OCI-M2 (cell line): ENCODE measurements around the gene SMYD5.

ENCODE experiments used
- DNase-seq: peaks from one replicate; lab custom pipeline; 2025; ENCODE audit not compliant: unreplicated experiment; lab: John Stamatoyannopoulos, UW

SMYD5 gene

DNA sequence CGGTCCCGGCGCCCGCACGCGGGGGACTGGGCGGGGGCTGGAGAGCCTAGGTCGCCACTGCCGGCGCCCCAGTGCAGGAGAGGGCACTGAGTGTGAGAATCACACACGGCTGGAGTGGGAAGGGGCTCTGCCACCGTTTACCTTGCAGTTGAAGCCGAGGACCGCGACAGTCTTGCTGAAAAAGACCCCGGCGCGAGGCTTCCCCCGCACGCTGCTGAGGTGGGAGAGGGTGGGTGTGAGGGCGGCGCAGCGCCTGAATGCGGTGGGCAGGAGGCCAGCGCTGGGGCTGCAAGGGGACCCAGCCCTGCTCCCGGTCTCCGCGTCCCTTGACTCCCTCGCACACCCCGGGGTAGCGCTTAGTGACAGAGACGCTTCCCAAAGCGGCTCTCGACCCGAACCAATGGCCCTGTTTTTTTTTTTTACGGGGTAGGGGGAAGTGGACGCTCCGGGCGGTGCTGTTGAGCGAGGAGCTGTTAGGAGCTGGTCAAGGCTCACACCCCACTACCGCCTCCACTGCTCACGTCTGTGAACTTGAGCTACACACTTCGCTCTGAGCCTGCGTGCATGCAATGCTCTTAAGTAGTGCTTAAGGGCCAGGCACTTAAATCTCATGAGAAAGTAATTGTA is 10.9 kb upstream of the SMYD5 start:
- DNase-seq, result no peak

DNA sequence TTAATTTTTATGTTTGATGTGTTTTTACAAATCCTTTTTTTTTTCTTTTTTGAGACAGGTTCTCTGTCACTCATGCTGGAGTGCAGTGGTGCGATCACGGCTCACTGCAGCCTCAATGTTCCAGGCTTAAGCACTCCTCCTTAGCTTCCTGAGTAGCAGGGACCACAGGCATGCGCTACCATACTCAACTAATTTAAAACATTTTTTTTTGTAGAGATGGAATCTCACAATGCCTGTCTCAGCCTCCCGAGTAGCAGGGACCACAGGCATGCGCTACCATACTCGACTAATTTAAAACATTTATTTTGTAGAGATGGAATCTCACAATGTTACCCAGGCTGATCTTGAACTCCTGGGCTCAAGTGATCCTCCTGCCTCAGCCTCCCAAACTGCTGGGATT is 8.4 kb upstream of the SMYD5 start:
- DNase-seq, result no peak

- DNase-seq, result no peak
Observed at GRCh38 chr2:73208258-73208657, 5.8 kb upstream of the SMYD5 start.

GRCh38 chr2:73210019-73210418 is 4.0 kb upstream of the SMYD5 start:
- DNase-seq, result no peak

GRCh38 chr2:73210696-73211095 is 3.3 kb upstream of the SMYD5 start:
- DNase-seq, result no peak

GRCh38 chr2:73212098-73212447 is 2.0 kb upstream of the SMYD5 start:
- DNase-seq, result no peak

- peak; percentile 18 for DNase-seq
Observed at GRCh38 chr2:73212448-73213176, 1.4 kb upstream of the SMYD5 start.

- no peak for DNase-seq
Observed at GRCh38 chr2:73215254-73215653, 1.2 kb downstream of the SMYD5 start.

DNA sequence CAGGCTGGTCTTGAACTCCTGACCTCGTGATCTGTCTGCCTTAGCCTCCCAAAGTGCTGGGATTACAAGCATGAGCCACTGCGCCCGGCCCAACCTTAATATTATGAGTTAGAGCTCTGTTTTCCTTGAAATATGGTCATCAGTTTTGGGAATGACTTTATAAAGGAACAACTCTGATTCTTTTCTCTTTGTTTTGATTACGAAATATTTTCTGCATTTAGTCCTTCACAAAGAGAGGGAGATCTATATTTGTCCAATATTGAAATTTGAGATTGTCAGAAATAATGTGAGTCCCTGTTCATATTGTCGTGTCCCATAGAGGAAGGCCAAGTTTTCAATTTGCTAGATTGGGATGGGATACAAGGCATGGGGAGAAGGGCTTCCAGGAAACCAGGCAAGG is 3.1 kb downstream of the SMYD5 start:
- no peak for DNase-seq

DNA sequence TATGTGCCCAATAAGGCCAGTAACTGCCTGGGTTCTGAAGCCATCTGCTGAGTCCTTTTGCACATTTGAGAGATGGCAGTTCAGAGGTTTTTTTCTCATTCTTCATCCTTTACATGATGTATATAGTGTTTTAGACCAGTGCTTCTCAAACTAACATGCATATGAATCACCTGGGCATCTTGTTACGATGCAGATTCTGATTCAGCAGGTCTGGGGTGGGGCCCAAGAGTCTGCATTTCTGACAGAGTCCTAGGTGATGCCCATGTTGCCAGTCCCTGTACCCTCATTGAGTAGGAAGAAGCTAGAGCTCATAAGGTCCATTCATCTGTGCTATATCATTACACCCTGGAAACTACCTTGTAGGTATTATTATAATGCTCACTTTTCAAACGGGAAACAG is 3.8 kb downstream of the SMYD5 start:
- DNase-seq, result no peak

- no peak for DNase-seq
Observed at GRCh38 chr2:73218298-73218697, 4.3 kb downstream of the SMYD5 start.

- DNase-seq, result no peak
Observed at GRCh38 chr2:73223821-73224220, 9.8 kb downstream of the SMYD5 start.

DNA sequence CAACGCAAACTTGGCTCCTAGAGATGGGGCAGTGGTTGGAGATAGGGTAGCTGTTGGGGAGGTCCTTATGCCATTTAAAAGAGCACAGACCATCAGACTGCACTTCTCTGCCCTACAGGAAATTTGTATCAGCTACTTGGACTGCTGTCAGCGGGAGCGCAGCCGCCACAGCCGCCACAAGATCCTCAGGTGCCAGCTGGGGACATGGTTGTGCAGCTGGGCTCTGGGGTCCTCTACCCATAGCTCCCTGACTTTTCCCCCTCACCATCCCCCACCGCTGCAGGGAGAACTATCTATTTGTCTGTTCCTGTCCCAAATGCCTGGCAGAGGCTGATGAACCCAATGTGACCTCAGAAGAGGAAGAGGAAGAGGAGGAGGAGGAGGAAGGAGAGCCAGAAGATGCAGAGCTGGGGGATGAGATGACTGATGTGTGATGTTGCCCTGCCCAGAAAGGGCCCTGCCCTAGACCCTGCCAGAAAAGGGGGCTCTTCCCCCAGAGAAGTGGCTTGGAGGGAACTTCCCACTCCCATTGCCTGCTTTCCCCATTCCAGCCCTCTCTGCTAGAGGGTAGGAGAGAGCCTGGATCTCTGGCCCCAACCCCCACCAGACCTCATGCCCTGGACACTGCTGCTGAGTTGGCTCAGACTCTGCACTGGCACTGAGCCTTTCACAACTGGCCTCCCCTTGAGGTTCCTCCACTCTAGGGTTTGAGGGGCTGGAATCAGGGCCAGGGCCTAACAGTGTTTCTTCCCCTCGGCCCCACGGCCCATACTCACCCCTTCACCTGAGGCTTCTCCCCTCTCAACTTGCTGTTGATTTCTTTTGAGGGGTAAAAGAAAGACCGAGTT is 11.7 kb downstream of the SMYD5 start:
- no peak for DNase-seq

DNA sequence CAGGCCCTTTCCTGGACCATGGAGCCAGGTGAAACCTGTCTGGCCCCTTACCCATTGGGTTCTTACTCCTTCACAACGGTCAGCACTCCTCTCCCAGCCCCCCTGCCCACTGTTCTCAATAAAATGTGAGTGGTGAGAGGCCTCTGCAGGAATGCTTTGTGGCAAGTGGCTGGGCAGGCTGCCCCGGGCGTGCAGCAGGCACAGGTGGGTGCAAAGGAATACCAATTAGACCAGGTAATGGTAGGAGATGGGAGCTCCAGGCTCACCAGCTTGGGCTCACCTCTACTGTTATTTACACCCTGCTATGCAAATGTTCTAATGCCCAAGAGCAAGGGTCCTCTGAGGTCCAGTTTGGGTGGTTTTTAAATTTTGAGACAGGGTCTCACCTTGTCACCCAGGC is 13.0 kb downstream of the SMYD5 start:
- DNase-seq, result no peak

DNA sequence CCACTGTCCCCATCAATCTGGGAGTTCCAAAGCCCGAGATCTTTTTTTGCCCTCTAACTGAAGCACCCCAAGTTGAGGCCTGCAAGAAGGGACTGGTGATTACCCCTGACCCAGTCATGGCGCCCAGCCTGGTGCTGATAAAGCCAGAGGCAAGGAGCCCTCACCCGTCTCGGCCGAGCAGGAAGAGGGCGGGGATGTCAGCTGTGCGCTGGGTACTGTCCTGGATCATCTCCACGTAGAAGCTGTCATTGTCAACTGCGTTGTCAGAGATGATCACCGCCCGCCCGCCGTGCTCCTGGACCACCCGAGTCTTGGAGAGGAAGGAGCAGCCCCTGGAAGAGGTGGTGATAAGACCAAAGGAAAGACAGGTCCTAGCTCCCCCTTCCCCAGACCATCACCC is 14.6 kb downstream of the SMYD5 start:
- no peak for DNase-seq

DNA sequence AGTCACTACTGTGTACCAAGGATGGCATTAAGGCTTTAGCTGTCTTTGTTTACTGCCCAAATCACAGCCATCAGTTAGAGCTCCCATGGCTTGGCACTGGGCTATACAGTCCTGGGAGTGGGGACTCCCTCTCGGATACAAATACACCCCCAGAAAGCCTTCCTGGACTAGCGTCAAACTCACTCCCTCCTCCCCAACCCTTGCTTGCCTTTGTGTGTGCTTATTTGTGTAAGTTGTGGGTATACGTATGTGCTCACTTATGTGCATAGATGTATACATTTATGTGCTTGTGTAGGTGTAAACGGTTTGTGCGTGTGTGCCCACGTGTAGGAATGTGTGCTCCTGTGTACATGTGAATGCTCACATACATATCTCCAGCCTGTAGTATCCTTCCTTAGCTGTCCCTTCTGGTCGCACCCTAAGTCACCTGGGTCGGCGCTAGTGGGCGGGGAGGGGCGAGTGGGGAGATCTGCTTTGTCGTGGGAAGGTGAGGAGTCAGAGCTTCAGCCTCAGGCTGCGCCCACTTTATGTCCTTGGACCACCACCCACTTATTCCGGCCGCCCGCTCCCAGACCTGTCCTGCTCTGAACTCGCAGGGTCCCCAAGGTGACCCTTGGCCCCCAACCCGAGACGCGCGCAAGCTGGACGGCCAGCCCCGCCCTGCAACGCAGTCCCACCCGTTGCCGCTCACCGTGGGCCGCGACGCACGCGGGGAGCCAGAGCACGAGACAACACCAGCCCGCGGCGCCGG is 18.5 kb downstream of the SMYD5 start:
- DNase-seq, result no peak

GRCh38 chr2:73233154-73233931 is 19.3 kb downstream of the SMYD5 start, which contains the start of gene PRADC1:
TSS of gene PRADC1 (minus strand) at chr2:73233239. CDS start at chr2:73233160, 79 bp downstream.
- DNase-seq, result peak; percentile 85

DNA sequence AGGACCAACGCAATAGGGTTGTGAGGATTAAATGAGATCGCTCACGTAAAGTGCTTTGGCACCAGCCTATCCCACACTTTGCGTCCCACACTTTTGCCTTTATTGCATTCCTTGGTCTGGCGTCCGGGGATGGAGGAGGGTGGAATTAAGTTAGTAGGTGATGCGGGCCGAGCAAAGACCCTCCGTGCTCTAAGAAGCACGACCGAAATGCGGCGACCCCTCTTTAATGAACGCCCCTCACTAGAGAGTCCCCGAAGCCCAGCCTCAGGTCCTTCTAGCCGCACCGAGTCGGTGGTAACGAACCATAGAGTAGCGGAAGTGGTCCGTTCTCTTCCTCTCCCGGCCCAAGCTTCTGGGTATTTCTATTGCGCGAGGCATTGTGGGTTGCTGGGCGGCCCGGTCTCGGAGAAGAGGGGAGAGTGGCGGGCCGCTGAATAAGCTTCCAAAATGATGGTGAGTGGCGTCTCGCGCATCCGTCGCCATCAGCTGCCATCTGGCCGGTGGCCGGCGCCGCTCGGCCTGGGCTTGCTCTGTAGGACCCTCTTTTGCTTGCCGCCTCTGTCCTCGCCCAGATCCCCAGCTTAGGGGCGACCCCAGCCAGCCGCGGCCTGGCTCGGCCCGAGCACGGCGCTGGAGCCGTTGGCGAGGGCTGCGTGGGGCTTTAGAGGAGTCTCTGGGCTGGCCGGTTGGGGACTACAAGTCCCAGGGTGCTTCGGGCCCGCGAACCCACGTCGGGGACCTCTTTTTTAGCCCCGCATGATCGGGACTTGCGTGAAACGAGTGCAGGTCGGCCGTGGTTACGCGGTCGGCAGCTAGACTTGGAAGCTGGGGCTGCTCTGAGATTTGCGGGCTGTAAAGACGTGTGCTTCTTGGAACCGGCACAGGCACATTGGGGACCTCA is 20.1 kb downstream of the SMYD5 start, which contains the start of gene CCT7:
Gene CCT7, plus strand, starts transcription at position 377 of the 901 bp plus-strand sequence. Its CDS starts 71 bp downstream, at position 448.
- DNase-seq, result peak; percentile 21

DNA sequence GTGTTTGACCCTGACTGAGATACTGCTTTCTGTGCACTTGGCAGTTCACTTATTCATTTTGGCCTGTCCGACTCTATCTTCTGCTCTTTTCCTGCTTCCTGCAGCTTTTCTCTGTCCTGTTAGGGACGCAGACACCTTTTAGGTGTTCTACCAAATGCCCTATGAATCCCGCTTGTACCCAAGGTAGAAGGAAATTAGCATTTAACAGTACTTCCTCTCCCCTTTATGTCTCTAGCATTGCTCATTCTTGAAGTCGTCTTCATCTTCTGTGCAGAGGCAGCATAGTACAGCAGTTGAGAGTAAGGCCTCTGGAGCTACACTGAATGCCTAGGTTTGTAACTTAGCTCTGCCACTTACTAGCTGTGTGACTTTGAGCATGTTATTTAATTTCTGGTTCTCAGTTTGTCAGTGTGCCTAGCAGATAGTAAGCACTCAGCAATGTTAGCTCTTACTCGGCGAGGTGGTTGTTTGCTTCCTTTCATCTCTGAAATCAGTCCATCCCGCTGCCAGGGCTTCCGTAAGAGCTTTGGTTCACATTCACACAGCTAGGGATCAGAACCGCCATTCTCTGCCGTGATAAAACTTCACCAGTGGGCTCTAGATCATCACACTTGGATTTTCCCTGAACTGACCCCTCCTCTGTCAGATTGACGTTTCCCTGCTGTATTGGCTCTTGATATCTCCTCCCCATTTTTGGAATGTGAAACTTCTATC is 21.4 kb downstream of the SMYD5 start:
- no peak for DNase-seq
